Embryonic facial prominence (tissue), 1 donor: Measurements from ENCODE around the gene GABRP.
"Not testable (repeated sequence)": the region's sequence is repeated elsewhere in the genome, so short reads cannot be mapped to it uniquely, and the experiment has no call there.

ENCODE experiments used
- DNase-seq: peaks from one replicate; pipeline ENCODE4 v3.0.0-alpha.2; 2016; ENCODE audit errors: extremely low spot score

Gene GABRP

GRCh38 chr5:170783498-170784247, at the start of gene GABRP:
Gene GABRP, plus strand, starts transcription at chr5:170783725. Its CDS starts 4,891 bp downstream, at chr5:170788616.
- no peak for DNase-seq

- DNase-seq, result no peak
These were observed 46.6 kb upstream of the GABRP start for GRCh38 chr5:170736966-170737365.

- no peak for DNase-seq
These were observed 45.9 kb upstream of the GABRP start for GRCh38 chr5:170737591-170737990.

GRCh38 chr5:170738840-170739239, 44.7 kb upstream of the GABRP start:
- DNase-seq, result no peak

- no peak for DNase-seq
These were observed 44.1 kb upstream of the GABRP start for GRCh38 chr5:170739446-170739845.

- no peak for DNase-seq
These were observed 42.8 kb upstream of the GABRP start for GRCh38 chr5:170740551-170741205.

- no peak for DNase-seq
These were observed 41.7 kb upstream of the GABRP start for GRCh38 chr5:170741801-170742200.

GRCh38 chr5:170743876-170744212, 39.7 kb upstream of the GABRP start:
- no peak for DNase-seq

- DNase-seq, result no peak
These were observed 37.9 kb upstream of the GABRP start for GRCh38 chr5:170745481-170746071.

- DNase-seq, result no peak
These were observed 37.2 kb upstream of the GABRP start for GRCh38 chr5:170746075-170746960.

GRCh38 chr5:170746961-170747340, 36.6 kb upstream of the GABRP start:
- no peak for DNase-seq

- no peak for DNase-seq
These were observed 36.2 kb upstream of the GABRP start for GRCh38 chr5:170747357-170747756.

- no peak for DNase-seq
These were observed 35.7 kb upstream of the GABRP start for GRCh38 chr5:170747851-170748250.

GRCh38 chr5:170748951-170749471, 34.5 kb upstream of the GABRP start:
- DNase-seq, result no peak

- no peak for DNase-seq
These were observed 33.6 kb upstream of the GABRP start for GRCh38 chr5:170749911-170750431.

GRCh38 chr5:170750791-170751190, 32.7 kb upstream of the GABRP start:
- DNase-seq, result no peak

- DNase-seq, result no peak
These were observed 31.9 kb upstream of the GABRP start for GRCh38 chr5:170751631-170752030.

- DNase-seq, result no peak
These were observed 31.0 kb upstream of the GABRP start for GRCh38 chr5:170752257-170753215.

GRCh38 chr5:170753311-170753710, 30.2 kb upstream of the GABRP start:
- no peak for DNase-seq

- not testable (repeated sequence) for DNase-seq
These were observed 29.0 kb upstream of the GABRP start for GRCh38 chr5:170754508-170754907.
